NCI-H146 treated with DMSO at 0.1 percent for 48 hours (cell line): ENCODE data around the gene RPS8.
"Not testable (repeated sequence)": the region's sequence is repeated elsewhere in the genome, so short reads cannot be mapped to it uniquely, and the experiment has no call there.

ENCODE experiments used
- DNase-seq: peaks from one replicate; lab custom pipeline; 2025; ENCODE audit not compliant: unreplicated experiment; lab: John Stamatoyannopoulos, UW

The RPS8 gene

GRCh38 chr1:44780583-44781121 is 5.3 kb downstream of the RPS8 start:
- no peak for DNase-seq

- DNase-seq, result no peak
Observed at GRCh38 chr1:44783697-44784093, 8.4 kb downstream of the RPS8 start.

- DNase-seq, result no peak
Observed at GRCh38 chr1:44784094-44785028, 9.0 kb downstream of the RPS8 start.

- DNase-seq, result no peak
Observed at GRCh38 chr1:44785029-44785380, 9.7 kb downstream of the RPS8 start.

- no peak for DNase-seq
Observed at GRCh38 chr1:44785501-44786137, 10.3 kb downstream of the RPS8 start.

- DNase-seq, result no peak
Observed at GRCh38 chr1:44786138-44786840, 10.9 kb downstream of the RPS8 start.

GRCh38 chr1:44786841-44787426 is 11.6 kb downstream of the RPS8 start:
- no peak for DNase-seq

GRCh38 chr1:44787506-44787905 is 12.2 kb downstream of the RPS8 start:
- DNase-seq, result no peak

GRCh38 chr1:44788120-44788860 is 12.9 kb downstream of the RPS8 start, which contains the start of gene BEST4:
BEST4 (minus strand) TSS chr1:44788170; CDS start chr1:44787705, 465 bp downstream.
- DNase-seq, result no peak

- no peak for DNase-seq
Observed at GRCh38 chr1:44790968-44791801, 15.8 kb downstream of the RPS8 start.

- no peak for DNase-seq
Observed at GRCh38 chr1:44792736-44793502, 17.6 kb downstream of the RPS8 start.

GRCh38 chr1:44797886-44798285 is 22.5 kb downstream of the RPS8 start:
- not testable (repeated sequence) for DNase-seq

- peak; percentile 30 for DNase-seq
Observed at GRCh38 chr1:44798481-44799365, 23.4 kb downstream of the RPS8 start.

- DNase-seq, result peak; percentile 89
Observed at GRCh38 chr1:44799770-44800584, 24.6 kb downstream of the RPS8 start, which contains the start of gene PLK3. PLK3 (plus strand) TSS chr1:44800377; CDS start chr1:44800464, 87 bp downstream.

GRCh38 chr1:44801491-44802305 is 26.4 kb downstream of the RPS8 start:
- no peak for DNase-seq
